ENCODE results near the gene ATOH1.
A peak's percentile ranks its signal among the peaks of the same experiment; 100 is the strongest.

The ATOH1 gene

GRCh38 chr4:93834249-93835066 is 5.9 kb downstream of the ATOH1 start:
- no peak overlapping the region for H3K4me3 ChIP-seq (ENCODE audit: low read depth, low read length)
- TF ChIP-seq, protein P1, sequence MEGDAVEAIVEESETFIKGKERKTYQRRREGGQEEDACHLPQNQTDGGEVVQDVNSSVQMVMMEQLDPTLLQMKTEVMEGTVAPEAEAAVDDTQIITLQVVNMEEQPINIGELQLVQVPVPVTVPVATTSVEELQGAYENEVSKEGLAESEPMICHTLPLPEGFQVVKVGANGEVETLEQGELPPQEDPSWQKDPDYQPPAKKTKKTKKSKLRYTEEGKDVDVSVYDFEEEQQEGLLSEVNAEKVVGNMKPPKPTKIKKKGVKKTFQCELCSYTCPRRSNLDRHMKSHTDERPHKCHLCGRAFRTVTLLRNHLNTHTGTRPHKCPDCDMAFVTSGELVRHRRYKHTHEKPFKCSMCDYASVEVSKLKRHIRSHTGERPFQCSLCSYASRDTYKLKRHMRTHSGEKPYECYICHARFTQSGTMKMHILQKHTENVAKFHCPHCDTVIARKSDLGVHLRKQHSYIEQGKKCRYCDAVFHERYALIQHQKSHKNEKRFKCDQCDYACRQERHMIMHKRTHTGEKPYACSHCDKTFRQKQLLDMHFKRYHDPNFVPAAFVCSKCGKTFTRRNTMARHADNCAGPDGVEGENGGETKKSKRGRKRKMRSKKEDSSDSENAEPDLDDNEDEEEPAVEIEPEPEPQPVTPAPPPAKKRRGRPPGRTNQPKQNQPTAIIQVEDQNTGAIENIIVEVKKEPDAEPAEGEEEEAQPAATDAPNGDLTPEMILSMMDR (conservative IDR thresholded peaks at IDR 0.05; ENCODE audit: low read depth, low read length): no peak
- no peak for DNase-seq (ENCODE audit: low read depth)

GRCh38 chr4:93835929-93836328 is 7.4 kb downstream of the ATOH1 start:
- TF ChIP-seq, protein P1 (conservative IDR thresholded peaks at IDR 0.05; ENCODE audit: low read depth, low read length): no peak
- H3K4me3 ChIP-seq (ENCODE audit: low read depth, low read length): no peak overlapping the region
- peak; percentile 7 for DNase-seq (ENCODE audit: low read depth)

GRCh38 chr4:93839704-93840103 is 11.2 kb downstream of the ATOH1 start:
- TF ChIP-seq, protein P1 (conservative IDR thresholded peaks at IDR 0.05; ENCODE audit: low read depth, low read length): no peak
- DNase-seq (ENCODE audit: low read depth): no peak
- H3K4me3 ChIP-seq (ENCODE audit: low read depth, low read length): no peak overlapping the region

DNA sequence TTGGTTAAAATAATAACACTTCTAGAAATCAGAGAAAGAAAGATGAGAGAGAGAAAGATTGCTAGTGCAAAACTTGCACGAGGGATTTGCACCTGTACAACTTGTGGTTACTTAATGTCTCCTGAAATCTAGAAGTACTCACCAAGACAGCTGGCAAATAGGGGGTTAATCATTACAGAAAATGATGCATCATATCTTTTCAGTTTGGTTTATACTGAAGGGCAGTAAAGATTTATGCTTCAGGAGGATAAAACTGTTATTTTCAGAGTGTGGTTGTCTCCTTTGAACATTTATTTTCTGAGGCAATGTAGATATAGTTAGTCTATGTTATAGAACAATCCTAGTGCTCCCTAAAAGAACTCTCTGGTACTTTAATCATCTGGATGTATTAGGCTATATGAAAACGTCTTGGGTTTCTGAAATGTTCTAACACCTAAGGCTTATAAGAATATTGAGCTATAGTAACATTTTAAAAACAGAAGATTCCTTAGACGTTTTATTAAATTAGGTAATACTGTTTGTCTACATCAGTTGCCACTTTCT is 13.3 kb downstream of the ATOH1 start:
- no peak for DNase-seq (ENCODE audit: low read depth)
- H3K4me3 ChIP-seq (ENCODE audit: low read depth, low read length): no peak overlapping the region
- TF ChIP-seq, protein P1 (conservative IDR thresholded peaks at IDR 0.05; ENCODE audit: low read depth, low read length): no peak

DNA sequence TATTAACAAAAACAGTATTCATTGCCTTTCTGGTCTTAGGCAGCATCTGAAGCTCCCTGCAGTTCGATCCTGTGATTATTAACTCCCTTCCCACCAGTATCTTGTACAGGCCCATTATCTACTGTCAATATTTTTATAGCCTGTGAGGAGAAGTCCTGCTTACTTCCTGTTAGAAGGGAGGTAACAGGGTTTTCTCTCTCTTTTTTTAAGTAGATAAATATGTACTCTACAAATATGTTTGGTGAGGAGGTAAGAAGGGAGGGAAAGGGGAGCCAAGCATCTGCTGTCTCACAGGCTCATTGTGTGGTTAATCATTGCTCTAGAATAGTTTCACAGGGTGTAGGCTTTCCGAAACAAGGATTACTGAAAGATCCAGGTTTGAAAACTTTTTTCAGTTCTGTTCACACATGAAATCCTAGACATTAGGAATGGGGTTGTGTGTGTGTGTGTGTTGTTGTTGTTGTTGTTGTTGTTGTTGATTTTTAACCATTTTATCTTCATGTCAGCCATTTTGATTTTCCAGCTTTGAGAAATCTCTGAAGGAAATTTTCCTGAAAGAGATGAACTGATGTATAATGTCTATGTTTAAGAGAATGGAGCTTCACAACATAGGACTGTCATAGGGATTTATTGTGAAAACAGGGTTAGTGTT is 14.2 kb downstream of the ATOH1 start:
- DNase-seq (ENCODE audit: low read depth): no peak
- no peak overlapping the region for H3K4me3 ChIP-seq (ENCODE audit: low read depth, low read length)
- TF ChIP-seq, protein P1 (conservative IDR thresholded peaks at IDR 0.05; ENCODE audit: low read depth, low read length): no peak

DNA sequence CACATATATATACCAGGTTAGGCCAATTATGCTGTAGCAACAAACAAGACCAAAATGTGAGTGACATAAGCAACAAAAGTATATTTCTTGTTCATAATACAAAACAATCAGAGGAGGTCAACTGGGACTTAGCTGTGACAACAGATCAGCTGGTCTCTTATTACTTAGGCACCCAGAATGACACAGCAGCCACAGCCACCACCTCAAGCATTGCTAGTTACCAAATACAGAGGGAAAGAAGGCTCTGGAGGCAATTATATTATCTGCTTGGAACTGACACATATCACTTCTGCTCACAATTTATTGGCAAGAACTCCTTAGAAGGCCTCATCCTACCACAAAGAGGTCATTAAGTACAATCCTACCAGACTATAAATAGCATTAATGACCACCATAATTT is 15.2 kb downstream of the ATOH1 start:
- DNase-seq (ENCODE audit: low read depth): no peak
- H3K4me3 ChIP-seq (ENCODE audit: low read depth, low read length): no peak overlapping the region
- TF ChIP-seq, protein P1 (conservative IDR thresholded peaks at IDR 0.05; ENCODE audit: low read depth, low read length): no peak

Measured in choroid plexus epithelial cell (primary cell).